GM18499 (cell line): ENCODE results near the gene CACNA2D3.

Source experiments
- ATAC-seq: cut with Tn5 transposase; IDR thresholded peaks from one replicate; pipeline ENCODE4 v1.9.1; 2021; ENCODE audit warnings: moderate number of reproducible peaks; ENCODE audit not compliant: insufficient read depth, unreplicated experiment

The CACNA2D3 gene

GRCh38 chr3:54165865-54166264 lies 43.5 kb downstream of the CACNA2D3 start:
- no peak for ATAC-seq

DNA sequence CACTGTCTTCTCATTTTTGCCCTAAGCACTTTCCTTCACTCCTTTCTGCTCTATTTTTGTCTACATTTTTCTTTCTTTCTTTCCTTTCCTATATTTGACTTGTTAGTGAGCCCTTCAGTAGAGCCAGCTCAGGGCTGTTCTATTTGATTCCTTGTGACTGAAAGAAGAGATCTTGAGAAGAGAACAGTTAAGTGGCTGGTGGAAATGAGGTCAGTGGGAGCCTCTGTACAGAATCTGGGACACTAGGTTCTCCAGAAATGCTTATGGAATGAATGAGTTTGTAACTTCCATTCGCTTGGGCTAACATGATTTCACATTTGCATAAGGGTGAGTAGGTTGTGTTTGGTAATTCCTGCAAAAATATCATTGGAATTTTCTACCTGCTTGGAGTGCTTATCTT lies 45.6 kb downstream of the CACNA2D3 start:
- no peak for ATAC-seq

GRCh38 chr3:54168451-54168850 lies 46.1 kb downstream of the CACNA2D3 start:
- ATAC-seq = no peak

GRCh38 chr3:54169524-54169923 lies 47.2 kb downstream of the CACNA2D3 start:
- ATAC-seq = no peak

DNA sequence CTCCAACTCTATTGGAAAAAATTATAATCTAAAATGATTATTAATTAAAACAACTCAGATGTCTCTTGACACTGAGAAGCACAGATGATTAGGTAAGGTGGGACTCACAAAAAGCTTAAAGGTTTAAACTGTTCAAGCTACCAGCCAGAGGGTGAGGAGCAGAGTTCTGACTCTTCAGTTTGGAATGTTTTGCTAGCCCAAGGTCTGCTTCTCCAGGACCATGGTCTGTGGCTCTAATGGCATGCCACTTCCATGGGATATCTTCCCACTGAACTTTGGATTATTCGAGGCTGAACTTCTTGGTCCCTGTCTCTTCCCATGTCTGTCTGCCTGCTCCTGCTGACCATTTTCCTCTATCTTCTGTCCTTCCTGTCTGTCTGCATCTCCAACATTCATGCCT lies 49.2 kb downstream of the CACNA2D3 start:
- ATAC-seq = no peak

- no peak for ATAC-seq
Observed at GRCh38 chr3:54171951-54172350, 49.6 kb downstream of the CACNA2D3 start.

DNA sequence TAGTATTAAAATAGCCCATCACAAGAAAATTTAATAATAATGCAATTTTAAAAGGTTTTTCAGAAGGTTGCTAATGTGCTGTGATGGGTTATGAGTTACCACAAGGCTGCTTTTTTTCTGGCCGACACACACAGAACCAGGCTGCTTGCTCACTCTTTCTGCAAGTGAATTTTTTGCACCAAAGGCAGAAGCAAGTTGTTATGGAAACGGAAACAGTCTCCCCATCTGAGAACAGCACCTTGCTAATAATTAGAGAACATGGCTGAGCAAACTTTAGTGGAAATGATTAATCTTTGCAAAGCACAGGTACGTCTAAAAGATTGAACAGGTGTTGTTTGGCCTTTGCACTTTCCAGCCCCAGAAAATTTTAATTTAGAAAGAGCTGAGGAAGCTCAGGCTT lies 51.0 kb downstream of the CACNA2D3 start:
- ATAC-seq = no peak

DNA sequence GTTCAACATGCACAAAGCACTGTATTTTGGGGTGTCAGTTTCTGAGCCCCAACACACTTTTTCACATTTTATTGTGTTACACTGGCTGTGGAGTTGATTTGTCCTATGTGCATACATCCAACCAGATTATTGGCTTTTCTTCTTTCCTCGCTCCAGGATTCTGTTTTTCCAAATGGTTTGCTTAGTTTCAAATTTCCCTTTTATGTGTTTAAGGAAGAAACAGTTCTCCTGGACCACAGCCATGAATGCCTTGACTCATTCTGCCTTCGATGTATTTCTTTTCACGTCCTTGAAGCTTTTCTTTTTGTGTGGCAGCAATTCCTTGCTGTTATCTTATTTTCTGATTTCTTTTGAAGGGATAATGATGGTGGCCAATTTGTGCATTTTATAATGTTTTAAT lies 53.8 kb downstream of the CACNA2D3 start:
- no peak for ATAC-seq

- no peak for ATAC-seq
Observed at GRCh38 chr3:54177816-54178215, 55.5 kb downstream of the CACNA2D3 start.

DNA sequence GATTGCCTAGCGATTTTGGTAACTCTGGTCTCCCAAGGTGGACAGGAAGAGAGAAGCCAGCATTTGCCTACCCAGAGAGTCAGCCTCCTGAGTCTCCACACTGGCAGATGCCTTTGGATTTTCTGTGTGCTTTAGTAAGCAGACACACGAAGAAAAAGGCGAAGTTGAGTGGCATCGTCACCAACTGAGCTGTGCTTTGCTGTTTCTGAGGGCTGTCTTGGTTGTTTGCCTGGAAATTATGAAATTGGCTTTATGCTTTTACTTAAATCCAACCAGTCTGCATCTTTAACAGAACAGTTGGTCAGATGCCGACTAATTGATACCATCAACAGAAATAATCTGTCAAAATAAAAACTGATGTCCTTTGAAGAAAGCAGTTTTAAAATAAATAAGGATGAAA lies 56.0 kb downstream of the CACNA2D3 start:
- no peak for ATAC-seq

DNA sequence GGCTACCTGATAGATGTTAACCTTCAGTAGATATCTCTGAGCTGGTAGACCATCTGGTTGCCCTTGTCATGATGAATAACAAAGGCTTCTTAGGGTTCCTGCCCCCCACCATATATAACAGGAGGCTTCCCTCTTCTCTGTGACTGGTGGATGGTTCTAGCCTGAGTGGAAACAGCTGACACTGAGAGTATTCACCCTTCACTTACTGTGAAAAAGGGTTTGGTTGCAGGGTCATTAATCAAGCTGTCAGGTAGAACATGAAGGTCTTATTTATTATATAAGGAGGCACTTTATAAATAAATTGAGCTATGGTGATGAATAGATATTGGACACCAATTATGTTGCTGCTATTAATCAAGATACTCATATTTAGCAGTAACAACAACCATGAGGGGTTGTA lies 58.6 kb downstream of the CACNA2D3 start:
- ATAC-seq = no peak

DNA sequence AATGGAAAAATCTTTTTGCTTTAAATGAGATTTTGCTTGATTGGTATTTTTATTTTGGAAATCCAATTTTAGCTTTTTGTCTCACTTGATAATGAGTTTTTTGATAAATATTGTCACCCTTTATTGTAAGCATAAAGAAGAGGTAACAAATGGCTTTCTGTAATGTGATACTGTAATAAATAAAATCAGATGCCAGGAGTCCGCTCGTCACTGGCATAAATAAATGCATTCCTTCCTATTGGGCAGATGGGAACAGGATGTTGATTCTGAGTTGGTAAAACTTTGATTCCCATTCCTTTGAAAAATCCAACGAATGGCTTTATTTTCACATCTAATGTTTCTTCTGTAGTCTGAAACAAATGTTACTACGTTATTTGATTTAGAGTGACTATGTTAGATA lies 59.9 kb downstream of the CACNA2D3 start:
- no peak for ATAC-seq

- ATAC-seq = no peak
Observed at GRCh38 chr3:54185740-54186139, 63.4 kb downstream of the CACNA2D3 start.

- no peak for ATAC-seq
Observed at GRCh38 chr3:54188176-54188791, 65.9 kb downstream of the CACNA2D3 start.

DNA sequence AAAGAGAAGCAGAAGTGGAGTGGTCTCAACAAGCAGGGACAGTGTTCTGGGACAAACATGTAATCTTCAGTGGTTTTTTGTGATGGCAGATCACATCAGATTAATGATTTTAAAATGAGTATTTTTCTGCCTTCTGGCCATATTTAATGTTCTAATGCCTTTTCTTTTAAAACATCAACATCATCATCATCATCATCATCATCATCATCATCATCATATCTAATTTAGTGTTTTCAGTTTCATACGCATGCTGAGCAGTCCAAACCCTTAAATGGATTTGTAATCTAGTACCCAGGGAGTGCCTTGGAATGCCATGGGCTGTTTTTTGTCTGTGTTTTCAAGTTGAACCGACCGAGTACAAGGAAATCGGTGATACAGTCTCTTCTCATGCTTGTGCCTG lies 68.9 kb downstream of the CACNA2D3 start:
- ATAC-seq = no peak

DNA sequence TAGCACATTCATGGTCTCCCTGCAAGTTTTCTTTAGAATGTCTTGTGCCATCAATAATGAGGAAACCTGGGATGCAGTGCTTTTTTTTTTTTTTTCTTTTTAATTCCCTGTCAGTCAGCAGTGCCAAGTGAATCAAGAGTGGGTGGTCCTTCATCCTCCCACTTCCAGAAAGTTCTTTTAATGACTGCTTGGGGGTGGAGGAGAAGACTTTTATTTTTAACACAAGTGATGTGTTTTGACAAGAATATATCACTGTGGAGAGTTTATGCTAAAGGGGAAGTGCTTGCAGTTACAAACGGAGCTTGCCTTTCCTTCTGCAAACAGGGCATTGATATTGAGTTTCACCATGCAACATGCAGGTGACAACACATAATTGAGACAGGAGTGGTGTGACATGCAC lies 69.7 kb downstream of the CACNA2D3 start:
- no peak for ATAC-seq

DNA sequence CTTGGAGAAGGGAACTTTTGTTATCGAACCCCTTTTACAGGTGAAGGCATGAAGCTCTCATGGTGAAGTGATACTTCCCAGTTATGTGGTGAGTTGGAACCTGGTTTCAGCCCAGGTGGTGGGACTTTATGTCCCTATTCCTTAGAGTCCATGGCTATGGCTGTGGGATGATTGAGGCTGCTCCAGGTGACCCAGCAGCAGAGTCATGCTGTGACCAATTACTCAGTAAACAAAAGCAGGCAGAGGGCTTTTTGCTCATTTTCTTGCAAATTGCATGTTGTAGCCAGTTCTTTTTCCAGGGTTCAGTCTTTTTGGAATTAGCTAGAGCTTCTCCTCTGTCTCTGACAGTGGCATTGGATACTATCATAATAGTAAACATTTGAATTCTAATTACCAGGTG lies 70.7 kb downstream of the CACNA2D3 start:
- no peak for ATAC-seq

DNA sequence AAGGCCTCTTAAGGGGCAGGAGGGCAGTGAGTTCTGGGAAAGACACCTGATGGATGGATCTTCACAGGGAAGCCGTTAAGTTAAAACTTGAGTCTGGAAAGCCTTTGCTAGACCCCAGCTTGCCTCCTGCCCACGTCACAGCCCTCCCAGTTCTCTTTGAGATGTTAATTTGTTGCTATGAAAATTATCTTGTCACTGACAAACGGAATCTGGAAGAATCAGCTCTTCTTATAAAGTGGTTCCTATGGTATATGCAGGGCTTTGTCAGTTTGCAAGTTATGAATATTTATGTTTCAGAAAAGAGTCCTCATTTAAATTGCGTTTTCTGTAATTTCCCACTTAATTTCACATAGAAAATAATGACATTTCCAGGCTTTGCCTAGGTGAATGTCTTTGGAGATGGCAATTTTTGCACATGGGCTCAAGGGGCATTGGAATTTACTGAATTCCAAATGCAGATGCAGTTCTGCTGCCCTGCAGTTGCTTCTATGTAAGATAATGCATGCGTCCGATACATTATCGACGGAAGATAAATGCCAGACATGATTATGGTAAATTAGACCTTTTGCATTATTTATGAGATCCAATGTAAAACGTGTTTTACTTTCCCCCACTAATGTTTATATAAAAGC lies 74.1 kb downstream of the CACNA2D3 start:
- ATAC-seq = no peak

DNA sequence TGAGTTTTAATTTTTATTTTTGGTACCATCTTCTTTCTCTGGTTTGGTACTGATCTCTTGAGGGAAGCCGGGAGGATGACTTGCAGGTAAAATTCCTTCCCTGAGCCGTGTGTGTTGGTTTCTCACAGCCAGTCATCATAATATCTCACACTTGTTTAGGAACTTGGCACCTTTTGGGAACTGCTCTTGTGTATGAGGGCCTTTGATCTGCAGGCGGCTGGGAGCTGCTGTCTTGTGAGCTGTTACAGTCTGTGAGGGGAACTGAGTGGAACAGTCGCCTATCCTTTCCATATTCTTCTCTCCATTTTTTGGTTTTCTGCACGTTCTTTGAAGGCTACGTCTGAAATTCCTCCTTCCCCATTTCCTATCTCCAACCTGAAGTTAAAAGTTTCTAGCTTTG lies 75.2 kb downstream of the CACNA2D3 start:
- ATAC-seq = no peak

- ATAC-seq = no peak
Observed at GRCh38 chr3:54198556-54198955, 76.2 kb downstream of the CACNA2D3 start.

DNA sequence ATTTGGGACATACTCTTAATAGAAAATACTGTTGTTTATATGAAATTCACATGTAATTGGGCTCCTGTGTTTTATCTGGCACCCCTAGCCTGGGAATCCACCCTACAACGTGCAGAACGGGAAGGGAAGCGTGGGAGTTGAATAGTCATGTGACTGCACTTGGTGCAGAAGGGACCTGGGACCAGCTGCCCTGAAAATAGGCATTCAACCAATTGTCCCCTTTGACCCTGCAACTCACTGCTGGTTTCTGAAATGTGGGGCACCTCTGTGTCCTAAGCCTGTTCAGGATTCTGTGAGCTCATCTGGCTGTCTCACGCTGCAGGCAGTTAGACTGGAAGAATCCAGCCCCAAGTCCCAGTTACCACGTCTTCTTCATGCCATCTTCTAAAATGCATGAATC lies 79.7 kb downstream of the CACNA2D3 start:
- ATAC-seq = no peak

GRCh38 chr3:54202651-54203248 lies 80.4 kb downstream of the CACNA2D3 start:
- ATAC-seq = no peak
